ENCODE data around the gene CST11. TPM values are rescaled to one million over a fixed set of nuclear protein-coding genes. Genes with fewer than 3 reads are reported as not detected.

Gene CST11
- polyA plus RNA-seq, 1 donor (not counting 4 experiments of a cell fraction or from before 2014, with no cell fraction given): not detected

DNA sequence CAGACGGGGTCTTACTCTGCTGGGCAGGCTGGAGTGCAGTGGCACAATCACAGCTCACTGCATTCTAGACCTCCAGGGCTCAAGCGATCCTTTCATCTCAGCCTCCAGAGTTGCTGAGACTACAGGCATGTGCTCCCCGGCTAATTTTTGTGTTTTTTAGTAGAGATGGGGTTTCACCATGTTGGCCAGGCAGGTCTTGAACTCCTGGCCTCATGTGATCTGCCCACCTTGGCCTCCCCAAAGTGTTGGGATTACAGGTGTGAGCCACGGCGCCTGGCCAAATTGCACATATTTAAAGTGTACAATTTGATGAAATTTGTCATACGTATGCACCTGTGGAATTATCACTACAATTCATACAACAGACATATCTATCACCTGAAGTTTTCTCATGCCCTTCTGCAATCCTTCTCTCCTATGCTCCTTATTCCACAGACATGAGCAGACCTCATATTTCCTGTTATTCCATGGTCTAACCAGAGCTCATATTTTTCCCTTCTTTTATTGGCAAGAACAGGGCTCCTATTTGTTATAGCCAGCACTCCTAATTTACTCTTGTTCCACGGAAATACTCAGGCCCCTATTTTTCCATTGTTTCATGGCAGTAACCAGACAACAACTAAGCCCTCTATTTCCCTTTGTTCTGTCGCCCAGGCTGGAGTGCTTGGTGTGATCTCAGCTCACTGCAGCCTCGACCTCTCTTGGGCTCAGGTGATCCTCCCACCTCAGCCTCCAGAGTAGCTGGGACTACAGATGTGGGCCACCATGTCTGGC is 15.4 kb downstream of the CST11 start:
- Histone ChIP-seq H3K79me2 (ENCODE audit: control insufficient read depth, insufficient read depth, low read length) (no peaks in the 10 kb centered on the region), H3K36me3 (ENCODE audit: control insufficient read depth in 2 of 2, extremely low read depth in 1 of 2, insufficient read depth in 2 of 2, low read length in 2 of 2) (no peaks in the 10 kb centered on the region), H3K4me1 (ENCODE audit: control insufficient read depth, extremely low read depth, insufficient read depth, low read length) (no peaks in the 10 kb centered on the region), H3K9me3 (ENCODE audit: control insufficient read depth, low read depth, low read length) (no peaks in the 10 kb centered on the region), H4K20me1 (ENCODE audit: control insufficient read depth, extremely low read depth, insufficient read depth, low read length) (no peaks in the 10 kb centered on the region), H3K27me3 (ENCODE audit: control insufficient read depth, extremely low read depth, insufficient read depth, low read length) (no peaks in the 10 kb centered on the region), H2AFZ (ENCODE audit: control insufficient read depth, low read length) (no peak overlapping the region), H3K9ac (ENCODE audit: control insufficient read depth, extremely low read depth, insufficient read depth, low read length) (no peak overlapping the region), H3K9me1 (ENCODE audit: control insufficient read depth, extremely low read depth, insufficient read depth, low read length) (no peaks in the 10 kb centered on the region), H3K27ac (ENCODE audit: control insufficient read depth, insufficient read depth, low read length) (no peak overlapping the region), H3K4me3 (ENCODE audit: control insufficient read depth in 2 of 3, extremely low read depth in 1 of 3, insufficient read depth in 2 of 3, low read depth in 1 of 3, low read length in 3 of 3) (no peak overlapping the region), H3K4me2 (ENCODE audit: control insufficient read depth, extremely low read depth, insufficient read depth, low read depth, low read length) (no peak overlapping the region)
- FAIRE-seq (no peak), DNase-seq (ENCODE audit: low read depth, low spot score) (no peak)
- dilution Hi-C loops (cut with MboI; ENCODE audit: extremely low pct_ligation_motif_present, low sequenced_read_pairs): no loop called here
- TF ChIP-seq, protein P1, sequence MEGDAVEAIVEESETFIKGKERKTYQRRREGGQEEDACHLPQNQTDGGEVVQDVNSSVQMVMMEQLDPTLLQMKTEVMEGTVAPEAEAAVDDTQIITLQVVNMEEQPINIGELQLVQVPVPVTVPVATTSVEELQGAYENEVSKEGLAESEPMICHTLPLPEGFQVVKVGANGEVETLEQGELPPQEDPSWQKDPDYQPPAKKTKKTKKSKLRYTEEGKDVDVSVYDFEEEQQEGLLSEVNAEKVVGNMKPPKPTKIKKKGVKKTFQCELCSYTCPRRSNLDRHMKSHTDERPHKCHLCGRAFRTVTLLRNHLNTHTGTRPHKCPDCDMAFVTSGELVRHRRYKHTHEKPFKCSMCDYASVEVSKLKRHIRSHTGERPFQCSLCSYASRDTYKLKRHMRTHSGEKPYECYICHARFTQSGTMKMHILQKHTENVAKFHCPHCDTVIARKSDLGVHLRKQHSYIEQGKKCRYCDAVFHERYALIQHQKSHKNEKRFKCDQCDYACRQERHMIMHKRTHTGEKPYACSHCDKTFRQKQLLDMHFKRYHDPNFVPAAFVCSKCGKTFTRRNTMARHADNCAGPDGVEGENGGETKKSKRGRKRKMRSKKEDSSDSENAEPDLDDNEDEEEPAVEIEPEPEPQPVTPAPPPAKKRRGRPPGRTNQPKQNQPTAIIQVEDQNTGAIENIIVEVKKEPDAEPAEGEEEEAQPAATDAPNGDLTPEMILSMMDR (optimal IDR thresholded peaks at IDR 0.05 in 1 of 3, IDR thresholded peaks at IDR 0.05 in 1 of 3, conservative IDR thresholded peaks at IDR 0.05 in 1 of 3; ENCODE audit: extremely low read depth in 1 of 3, insufficient read depth in 2 of 3, low read length in 3 of 3): no peak
- TF ChIP-seq EZH2 (IDR thresholded peaks at IDR 0.05; ENCODE audit: low read length): no peak

- Histone ChIP-seq H3K9me3 (ENCODE audit: control insufficient read depth, low read depth, low read length) (no peaks in the 10 kb centered on the region), H3K4me1 (ENCODE audit: control insufficient read depth, extremely low read depth, insufficient read depth, low read length) (no peaks in the 10 kb centered on the region), H3K9ac (ENCODE audit: control insufficient read depth, extremely low read depth, insufficient read depth, low read length) (no peak overlapping the region), H4K20me1 (ENCODE audit: control insufficient read depth, extremely low read depth, insufficient read depth, low read length) (no peaks in the 10 kb centered on the region), H3K9me1 (ENCODE audit: control insufficient read depth, extremely low read depth, insufficient read depth, low read length) (no peaks in the 10 kb centered on the region), H3K4me2 (ENCODE audit: control insufficient read depth, extremely low read depth, insufficient read depth, low read depth, low read length) (no peak overlapping the region), H3K27ac (ENCODE audit: control insufficient read depth, insufficient read depth, low read length) (no peak overlapping the region), H3K27me3 (ENCODE audit: control insufficient read depth, extremely low read depth, insufficient read depth, low read length) (no peaks in the 10 kb centered on the region), H3K79me2 (ENCODE audit: control insufficient read depth, insufficient read depth, low read length) (no peaks in the 10 kb centered on the region), H3K36me3 (ENCODE audit: control insufficient read depth in 2 of 2, extremely low read depth in 1 of 2, insufficient read depth in 2 of 2, low read length in 2 of 2) (no peaks in the 10 kb centered on the region), H3K4me3 (ENCODE audit: control insufficient read depth in 2 of 3, extremely low read depth in 1 of 3, insufficient read depth in 2 of 3, low read depth in 1 of 3, low read length in 3 of 3) (no peak overlapping the region), H2AFZ (ENCODE audit: control insufficient read depth, low read length) (no peak overlapping the region)
- DNase-seq (ENCODE audit: low read depth, low spot score) (no peak), FAIRE-seq (no peak)
- dilution Hi-C loops (cut with MboI; ENCODE audit: extremely low pct_ligation_motif_present, low sequenced_read_pairs): no loop called here
- TF ChIP-seq, protein P1 (optimal IDR thresholded peaks at IDR 0.05 in 1 of 3, IDR thresholded peaks at IDR 0.05 in 1 of 3, conservative IDR thresholded peaks at IDR 0.05 in 1 of 3; ENCODE audit: extremely low read depth in 1 of 3, insufficient read depth in 2 of 3, low read length in 3 of 3): no peak
- TF ChIP-seq EZH2 (IDR thresholded peaks at IDR 0.05; ENCODE audit: low read length): no peak
These were observed 16.0 kb downstream of the CST11 start for GRCh38 chr20:23436681-23437080.
